ENCODE measurements around the gene C14orf180.

GRCh38 chr14:104594310-104595046 lies 14.9 kb downstream of the C14orf180 start:
- TF ChIP-seq CTCF (IDR thresholded peaks at IDR 0.05) (no peak), POLR2A (IDR thresholded peaks at IDR 0.05) (no peak)

Data from right lobe of liver (tissue), 4 donors.